Adipocyte (in vitro differentiated cells): ENCODE results near the gene MEX3C.

Source experiments
- DNase-seq: peaks from one replicate; pipeline ENCODE4 v3.0.0-alpha.2; 2015; ENCODE audit warnings: low read depth
- H3K27me3 ChIP-seq: replicated peaks from 2 replicates; pipeline ENCODE4 v1.7.0; 2013; ENCODE audit warnings: mild to moderate bottlenecking, low read length, moderate library complexity; ENCODE audit not compliant: control insufficient read depth, insufficient read depth
- H3K36me3 ChIP-seq: 2 replicates; pipeline ENCODE4 v1.7.0; 2013; ENCODE audit warnings: low read length, mild to moderate bottlenecking, moderate library complexity; ENCODE audit not compliant: control insufficient read depth, insufficient read depth, severe bottlenecking
- H3K4me1 ChIP-seq: 2 replicates; pipeline ENCODE4 v1.7.0; 2013; ENCODE audit warnings: mild to moderate bottlenecking, low read length, moderate library complexity; ENCODE audit not compliant: control insufficient read depth, insufficient read depth
- H3K4me3 ChIP-seq: 2 replicates; pipeline ENCODE4 v1.7.0; 2013; ENCODE audit warnings: mild to moderate bottlenecking, low read length, moderate library complexity
- H3K9ac ChIP-seq: 2 replicates; pipeline ENCODE4 v1.7.0; 2013; ENCODE audit warnings: mild to moderate bottlenecking, low read length, moderate library complexity
- H3K9me3 ChIP-seq: 2 replicates; pipeline ENCODE4 v1.7.0; 2013; ENCODE audit warnings: mild to moderate bottlenecking, low read length, moderate library complexity; ENCODE audit not compliant: control insufficient read depth

The MEX3C gene

DNA sequence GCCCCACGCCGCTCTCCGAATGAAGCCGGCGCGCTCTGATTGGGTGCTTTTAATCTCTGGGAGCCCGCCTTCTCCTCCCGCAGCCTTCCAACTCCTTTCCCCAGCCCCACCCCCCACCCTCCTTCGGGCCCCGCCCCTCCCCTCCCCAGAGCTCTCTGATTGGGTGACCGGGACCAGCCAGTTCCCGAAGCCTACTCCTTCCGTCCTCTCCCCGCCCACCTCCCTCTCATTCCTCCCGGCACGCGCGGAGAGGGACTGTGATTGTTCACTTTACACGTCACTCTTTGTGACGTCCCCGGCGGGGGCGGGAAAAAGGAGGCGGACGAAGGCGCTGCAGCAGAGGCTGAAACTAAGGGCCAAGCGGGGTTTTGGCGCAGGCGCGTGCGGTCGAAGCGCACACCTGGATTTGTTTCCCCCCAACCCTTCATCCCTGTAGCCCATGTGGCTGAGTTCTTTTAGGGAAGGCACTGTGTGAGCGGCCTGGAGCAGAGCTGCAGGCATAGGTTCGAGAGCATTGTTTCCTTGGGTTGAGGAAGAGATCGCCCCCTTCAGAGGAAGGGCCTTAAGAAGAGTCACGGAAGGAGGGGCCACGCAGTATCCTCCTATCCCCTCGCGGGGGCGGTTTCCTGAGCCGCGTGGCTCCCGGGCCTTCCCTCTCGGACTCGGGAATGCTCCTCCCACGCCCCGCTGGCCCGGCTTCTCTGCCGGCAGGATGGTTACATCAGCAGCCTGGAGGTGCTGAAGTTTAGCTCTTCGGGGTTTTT is at the start of gene MEX3C:
Gene MEX3C (minus strand): TSS at position 21 of the 764 bp plus-strand sequence. CDS start 361 bp downstream, outside the sequence.
- Histone ChIP-seq H3K36me3 (no peaks in the 10 kb centered on the region), H3K9me3 (no peaks in the 10 kb centered on the region)

DNA sequence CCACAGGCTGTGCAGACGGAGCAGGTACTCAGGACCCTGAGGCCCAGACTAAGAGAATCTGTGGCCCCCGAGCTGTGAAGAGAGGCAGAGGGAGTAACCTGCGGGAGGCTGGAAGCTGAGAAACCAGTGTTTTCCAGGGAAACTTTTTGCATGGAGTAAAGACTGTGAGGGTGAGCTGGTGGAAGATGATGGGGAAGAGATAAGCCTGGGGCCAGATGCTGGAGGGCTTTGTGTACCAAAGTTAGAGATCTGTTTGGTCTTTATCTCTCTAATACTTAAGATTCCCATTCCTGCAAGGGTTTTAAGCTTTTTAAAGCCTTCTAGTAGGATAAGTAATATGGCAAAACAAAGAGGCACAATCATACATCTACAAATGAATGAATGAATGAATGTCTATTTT is 43.7 kb upstream of the MEX3C start:
- Histone ChIP-seq H3K4me3 (no peak overlapping the region), H3K36me3 (no peaks in the 10 kb centered on the region), H3K27me3 (no peaks in the 10 kb centered on the region), H3K9ac (no peak overlapping the region), H3K4me1 (no peaks in the 10 kb centered on the region), H3K9me3 (no peaks in the 10 kb centered on the region)
- DNase-seq: no peak

More for the DNA sequence above, at the start of gene MEX3C:
- peak; percentile 100 for DNase-seq
- peaks cover 27% of the 10 kb centered on the region for H3K4me1 ChIP-seq
- H3K4me3 ChIP-seq: peak within 1 kb of the TSS; percentile 97
- H3K9ac ChIP-seq: peak within 1 kb of the TSS; percentile 92
- no peaks in the 10 kb centered on the region for H3K27me3 ChIP-seq

DNA sequence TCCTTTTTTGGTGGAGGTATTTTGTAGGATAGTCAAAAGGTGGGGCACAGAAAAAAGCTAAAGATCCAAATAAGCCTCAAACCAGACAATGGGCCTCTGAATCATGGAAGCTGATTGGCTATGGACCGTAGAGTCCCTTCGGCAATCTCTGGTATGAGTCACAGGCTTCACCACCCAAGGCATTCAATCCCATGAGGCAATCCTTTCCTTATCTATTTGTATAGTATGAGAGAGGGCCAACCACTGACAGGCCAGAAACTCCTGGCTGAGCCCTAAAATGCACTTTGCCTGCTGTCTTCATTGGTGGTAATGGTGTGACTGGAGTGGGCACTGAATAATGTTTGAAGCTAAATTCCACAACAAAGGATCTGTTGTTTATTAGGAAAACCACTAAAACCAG is 38.7 kb upstream of the MEX3C start:
- Histone ChIP-seq H3K27me3 (no peaks in the 10 kb centered on the region), H3K4me3 (no peak overlapping the region), H3K4me1 (peaks cover 4% of the 10 kb centered on the region), H3K36me3 (no peaks in the 10 kb centered on the region), H3K9ac (no peak overlapping the region), H3K9me3 (no peaks in the 10 kb centered on the region)
- DNase-seq: peak; percentile 4

DNA sequence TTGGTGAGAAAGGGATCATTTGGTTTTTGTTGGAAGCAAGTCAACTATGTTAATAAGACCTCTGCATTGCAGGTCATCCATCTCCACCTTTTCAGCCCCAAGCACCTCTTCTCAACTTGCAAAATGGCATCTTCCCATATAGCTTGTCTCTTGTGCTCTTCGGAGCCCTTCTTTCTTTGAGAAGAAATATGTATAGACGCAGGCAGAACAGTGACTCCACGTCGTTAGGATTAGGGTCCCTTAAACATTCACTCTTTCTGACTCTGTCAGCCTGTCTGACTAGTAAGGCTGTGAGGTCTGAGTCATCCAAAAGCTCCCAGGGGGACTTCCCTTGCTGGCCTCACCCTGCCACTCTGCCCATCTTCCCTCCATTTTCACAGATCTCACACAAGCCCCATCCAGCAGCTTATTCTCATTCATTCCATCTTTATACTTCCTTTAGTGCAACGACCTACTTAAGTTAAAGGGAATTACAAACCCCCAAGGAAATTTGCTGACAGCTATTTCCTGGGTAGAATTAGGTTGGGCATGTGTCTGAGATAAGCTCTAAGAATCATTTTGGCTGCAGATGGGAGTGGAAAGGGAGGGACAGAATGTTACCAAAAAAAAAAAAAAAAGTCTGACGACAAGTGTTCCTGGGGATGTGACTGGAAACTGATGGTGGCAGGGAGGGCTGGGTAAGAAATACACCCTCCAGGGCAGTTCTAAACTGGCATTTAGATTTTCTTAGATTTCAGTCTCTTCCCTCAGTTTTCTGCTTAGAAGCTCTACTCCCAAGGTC is 37.7 kb upstream of the MEX3C start:
- Histone ChIP-seq H3K4me3 (no peak overlapping the region), H3K9me3 (no peaks in the 10 kb centered on the region), H3K27me3 (no peaks in the 10 kb centered on the region), H3K4me1 (peaks cover 4% of the 10 kb centered on the region), H3K36me3 (no peaks in the 10 kb centered on the region), H3K9ac (no peak overlapping the region)
- no peak for DNase-seq

DNA sequence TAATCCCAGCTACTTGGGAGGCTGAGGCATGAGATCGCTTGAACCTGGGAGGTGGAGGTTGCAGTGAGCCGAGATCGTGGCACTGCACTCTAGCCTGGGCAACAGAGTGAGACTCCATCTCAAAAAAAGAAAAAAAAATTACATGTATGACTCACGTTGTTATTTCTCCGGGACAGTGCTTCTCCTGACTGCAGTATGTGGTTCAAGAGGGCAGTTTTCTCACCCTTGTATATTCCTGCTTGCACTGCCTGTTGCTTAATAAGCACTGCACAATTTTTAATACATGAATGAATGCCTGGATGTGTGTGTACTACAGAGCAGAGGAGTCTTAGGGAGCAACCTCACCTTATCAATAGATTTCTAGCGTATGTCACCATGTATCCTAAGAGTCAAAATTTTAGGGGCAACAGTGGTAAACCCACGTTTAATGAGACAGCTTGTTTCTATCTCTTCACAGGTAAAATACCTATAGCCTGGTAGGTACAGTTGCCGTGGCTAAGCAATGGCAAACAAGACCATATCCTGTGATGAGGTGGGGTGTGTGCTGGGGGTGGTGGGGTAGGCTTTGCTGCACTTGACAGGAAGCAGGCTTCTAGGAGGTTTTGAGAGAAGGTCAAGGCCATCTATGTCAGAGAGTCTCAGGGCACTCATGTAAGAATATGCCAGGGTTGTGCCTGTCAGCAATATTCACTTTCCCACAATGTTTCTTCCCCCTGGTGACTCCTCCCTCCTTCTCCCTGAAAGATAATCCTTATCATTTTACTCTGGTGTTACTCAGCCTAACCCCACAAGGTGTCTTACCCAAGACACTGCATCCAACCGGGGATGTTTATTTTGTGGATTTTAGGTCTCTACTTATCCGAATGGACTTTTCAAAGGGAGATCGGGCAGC is 36.9 kb upstream of the MEX3C start:
- DNase-seq: no peak
- H3K4me3 ChIP-seq: no peak overlapping the region
- peaks cover 4% of the 10 kb centered on the region for H3K4me1 ChIP-seq
- H3K27me3 ChIP-seq: no peaks in the 10 kb centered on the region
- no peaks in the 10 kb centered on the region for H3K9me3 ChIP-seq
- no peak overlapping the region for H3K9ac ChIP-seq
- H3K36me3 ChIP-seq: no peaks in the 10 kb centered on the region

DNA sequence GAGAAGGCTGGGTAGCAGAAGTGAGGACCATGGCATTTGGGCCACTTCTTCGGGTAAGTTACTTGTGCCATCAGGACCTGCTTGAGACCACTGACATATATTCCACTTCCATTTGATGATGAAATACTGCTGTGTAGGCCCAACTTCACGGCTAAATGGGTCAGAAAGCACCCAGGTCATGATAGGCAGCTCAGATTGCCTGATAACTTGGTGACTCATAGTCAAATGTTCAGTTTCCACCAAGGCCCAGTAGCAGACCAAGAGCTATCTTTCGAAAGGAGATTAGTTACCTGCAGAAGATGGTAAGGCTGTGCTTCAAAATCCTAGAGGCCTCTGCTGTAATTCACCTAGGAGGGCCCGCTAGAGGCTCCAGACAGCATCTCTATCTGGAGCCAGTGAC is 31.8 kb upstream of the MEX3C start:
- no peaks in the 10 kb centered on the region for H3K27me3 ChIP-seq
- no peaks in the 10 kb centered on the region for H3K36me3 ChIP-seq
- DNase-seq: no peak
- H3K9ac ChIP-seq: no peak overlapping the region
- no peak overlapping the region for H3K4me3 ChIP-seq
- no peaks in the 10 kb centered on the region for H3K4me1 ChIP-seq
- H3K9me3 ChIP-seq: no peaks in the 10 kb centered on the region

DNA sequence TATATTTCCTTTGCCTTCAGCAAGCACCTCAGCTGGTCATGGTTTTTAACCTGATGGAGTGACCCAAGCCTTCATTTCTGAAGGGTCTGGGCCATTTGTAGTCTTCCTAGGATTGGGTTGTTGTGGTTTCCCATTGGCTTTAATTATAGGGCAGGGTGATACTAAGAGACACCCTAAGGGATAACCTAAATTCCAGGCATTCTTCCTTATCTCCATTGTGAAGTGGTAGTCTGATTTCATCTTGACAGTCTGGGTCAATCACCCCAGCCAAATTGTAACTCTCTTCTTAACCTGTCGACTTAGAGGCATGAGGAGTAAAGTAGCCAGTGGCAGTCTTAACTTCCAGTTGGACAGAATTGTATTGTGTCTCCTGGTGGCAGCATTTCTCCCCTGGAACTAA is 30.2 kb upstream of the MEX3C start:
- H3K4me3 ChIP-seq: no peak overlapping the region
- no peak for DNase-seq
- H3K36me3 ChIP-seq: no peaks in the 10 kb centered on the region
- no peaks in the 10 kb centered on the region for H3K27me3 ChIP-seq
- H3K9ac ChIP-seq: no peak overlapping the region
- H3K9me3 ChIP-seq: no peaks in the 10 kb centered on the region
- H3K4me1 ChIP-seq: no peaks in the 10 kb centered on the region

DNA sequence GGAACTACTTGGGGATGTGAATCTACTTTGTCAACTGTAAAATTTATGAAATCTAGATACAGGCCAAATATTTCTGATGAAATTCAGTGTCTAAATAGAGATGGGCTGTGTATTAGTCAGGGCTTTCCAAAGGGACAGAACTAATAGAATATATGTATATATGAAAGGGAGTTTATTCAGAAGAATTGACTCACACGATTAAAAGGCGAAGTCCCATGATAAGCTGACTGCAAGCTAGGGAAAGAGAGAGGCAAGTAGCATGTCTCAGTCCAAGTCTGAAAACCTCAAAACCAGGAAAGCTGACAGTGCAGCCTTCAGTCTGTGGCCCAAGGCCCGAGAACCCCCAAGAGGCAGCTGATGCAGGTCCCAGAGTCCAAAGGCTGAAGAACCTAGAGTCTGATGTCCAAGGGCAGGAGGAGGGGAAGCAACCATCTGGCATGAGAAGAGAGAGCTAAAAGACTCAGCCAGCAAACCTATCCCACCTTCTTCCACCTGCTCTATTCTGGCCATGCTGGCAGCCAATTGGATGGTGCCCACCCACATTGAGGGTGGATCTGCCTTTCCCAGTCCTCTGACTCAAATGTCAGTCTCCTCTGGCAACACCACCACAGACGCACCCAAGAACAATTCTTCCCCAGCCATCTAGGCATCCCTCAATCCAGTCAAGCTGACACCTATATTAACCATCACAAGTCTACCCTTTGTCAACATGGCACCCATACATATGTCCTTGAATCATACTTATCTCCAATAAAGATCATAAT is 29.3 kb upstream of the MEX3C start:
- Histone ChIP-seq H3K4me3 (no peak overlapping the region), H3K9ac (no peak overlapping the region), H3K27me3 (no peaks in the 10 kb centered on the region), H3K36me3 (no peaks in the 10 kb centered on the region), H3K9me3 (no peaks in the 10 kb centered on the region), H3K4me1 (no peaks in the 10 kb centered on the region)
- no peak for DNase-seq

DNA sequence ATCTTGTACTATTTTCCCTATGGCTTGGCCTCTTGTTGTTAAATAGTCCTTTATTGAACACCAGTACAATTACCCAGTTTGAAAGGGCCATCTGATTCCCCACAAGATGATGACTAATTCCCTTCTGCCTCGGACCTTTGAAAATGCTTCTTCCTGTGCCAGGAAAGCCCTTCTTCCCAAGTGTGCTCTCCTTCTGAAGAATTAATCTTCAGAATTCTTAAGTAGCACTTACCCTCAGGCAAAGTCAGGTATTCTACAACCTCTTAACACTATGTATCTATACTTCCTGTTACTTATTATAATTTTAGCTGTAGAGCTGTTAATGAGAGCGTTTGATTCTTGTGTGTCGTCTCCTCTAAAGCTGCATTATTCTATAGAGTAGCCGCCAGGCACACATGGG is 28.6 kb upstream of the MEX3C start:
- Histone ChIP-seq H3K9ac (no peak overlapping the region), H3K36me3 (no peaks in the 10 kb centered on the region), H3K4me3 (no peak overlapping the region), H3K27me3 (no peaks in the 10 kb centered on the region), H3K9me3 (no peaks in the 10 kb centered on the region), H3K4me1 (no peaks in the 10 kb centered on the region)
- DNase-seq: no peak

DNA sequence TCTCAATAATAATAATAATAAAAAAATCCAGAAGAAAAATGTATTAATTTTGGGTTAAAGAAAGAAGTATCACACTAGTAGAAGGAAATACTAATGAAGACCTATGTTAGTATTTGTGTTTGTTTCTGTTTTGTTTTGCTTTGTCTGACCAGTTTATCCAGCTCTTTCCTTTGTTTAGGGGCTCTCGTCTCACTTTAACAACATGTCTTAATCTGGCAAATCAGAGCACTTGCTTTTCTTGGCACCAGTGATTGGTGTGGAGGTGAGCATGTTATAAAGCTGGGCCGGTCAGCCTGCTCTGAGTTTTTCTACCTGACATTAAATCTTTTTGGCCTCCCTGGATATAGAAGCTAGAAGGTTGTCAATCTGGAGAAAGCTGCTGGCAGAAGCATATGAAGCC is 15.1 kb upstream of the MEX3C start:
- Histone ChIP-seq H3K4me1 (peaks cover 4% of the 10 kb centered on the region), H3K36me3 (no peaks in the 10 kb centered on the region), H3K9me3 (no peaks in the 10 kb centered on the region), H3K4me3 (no peak overlapping the region), H3K27me3 (no peaks in the 10 kb centered on the region), H3K9ac (no peak overlapping the region)
- no peak for DNase-seq
